NCI-H345 treated with DMSO at 0.1 percent for 48 hours (cell line): ENCODE data around the gene PTPRZ1.

Source experiments
- DNase-seq: peaks from one replicate; lab custom pipeline; 2025; ENCODE audit not compliant: unreplicated experiment; lab: John Stamatoyannopoulos, UW

The PTPRZ1 gene

DNA sequence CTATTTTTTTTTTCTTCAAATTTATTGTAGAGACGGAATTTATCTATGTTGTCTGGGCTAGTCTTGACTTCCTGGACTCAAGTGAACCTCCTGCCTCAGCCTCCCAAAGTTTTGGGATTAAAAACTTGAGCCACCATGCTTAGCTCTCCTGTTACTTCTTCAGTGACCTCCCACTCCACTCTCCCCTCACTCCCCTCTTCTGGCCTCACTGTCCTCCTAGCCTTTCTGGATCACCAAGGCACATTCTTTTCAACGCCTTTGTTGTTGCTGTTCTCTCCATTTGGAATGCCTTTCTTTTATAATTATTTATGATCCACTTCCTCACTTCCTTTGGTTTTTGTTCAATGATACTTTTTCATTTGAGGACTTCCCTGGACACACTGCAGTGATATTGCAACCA is 17.9 kb downstream of the PTPRZ1 start:
- DNase-seq = no peak

- DNase-seq = no peak
These were observed 18.8 kb downstream of the PTPRZ1 start for GRCh38 chr7:121891731-121892130.

- no peak for DNase-seq
These were observed 28.1 kb downstream of the PTPRZ1 start for GRCh38 chr7:121901026-121901425.

- no peak for DNase-seq
These were observed 31.2 kb downstream of the PTPRZ1 start for GRCh38 chr7:121904120-121904519.

- DNase-seq = no peak
These were observed 35.1 kb downstream of the PTPRZ1 start for GRCh38 chr7:121908042-121908441.

- DNase-seq = no peak
These were observed 36.9 kb downstream of the PTPRZ1 start for GRCh38 chr7:121909716-121910345.

DNA sequence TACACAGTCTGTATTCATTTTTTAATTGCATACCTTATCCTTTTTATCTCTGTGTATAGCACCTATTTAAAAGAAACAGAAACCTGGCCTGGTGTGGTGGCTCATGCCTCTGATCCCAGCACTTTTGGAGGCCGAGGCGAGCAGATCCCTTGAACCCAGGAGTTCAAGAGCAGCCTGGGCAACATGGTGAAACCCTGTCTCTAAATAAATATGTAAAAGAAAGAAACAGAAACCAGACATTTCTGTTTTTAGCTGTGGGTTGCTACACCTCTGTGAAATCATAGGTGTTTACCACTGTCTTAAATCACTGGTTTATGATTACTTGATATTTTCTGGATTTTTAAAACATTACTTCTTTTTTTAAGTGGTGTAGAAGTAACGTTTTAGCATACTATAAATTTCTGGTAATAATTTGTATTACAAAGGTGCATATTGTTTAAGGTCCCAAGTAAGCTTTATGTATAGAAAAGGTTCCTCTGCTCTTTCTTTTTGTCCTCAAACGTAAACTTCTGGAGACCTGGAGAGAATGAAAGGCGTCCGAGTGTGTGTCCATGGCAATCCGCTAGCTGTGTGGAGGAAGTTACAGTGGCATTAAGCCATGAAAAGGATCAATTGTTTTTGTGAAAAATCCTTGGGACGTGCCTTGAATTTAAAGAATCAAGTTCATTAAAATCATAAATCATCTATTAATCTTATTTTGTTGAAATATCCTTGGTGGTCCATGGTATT is 41.1 kb downstream of the PTPRZ1 start:
- no peak for DNase-seq

GRCh38 chr7:121914676-121915279 is 41.8 kb downstream of the PTPRZ1 start:
- DNase-seq = no peak

DNA sequence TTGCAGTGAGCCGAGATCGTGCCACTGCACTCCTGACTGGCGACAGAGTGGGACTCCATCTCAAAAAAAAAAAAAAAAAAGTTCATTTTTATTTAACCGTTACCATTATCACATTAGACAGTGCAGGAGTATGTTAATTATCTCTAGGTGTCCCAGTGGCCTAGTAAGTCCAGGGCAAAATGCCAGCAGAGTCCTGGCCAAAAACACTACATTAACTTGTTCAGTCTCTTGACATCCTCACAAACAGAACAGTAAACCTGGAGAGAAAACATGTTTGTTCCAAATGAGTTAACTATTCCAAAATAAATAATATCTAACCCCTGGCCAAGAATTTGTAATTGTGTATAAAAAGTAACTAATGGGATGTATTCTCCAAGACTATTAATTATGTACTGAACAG is 43.2 kb downstream of the PTPRZ1 start:
- DNase-seq = no peak

DNA sequence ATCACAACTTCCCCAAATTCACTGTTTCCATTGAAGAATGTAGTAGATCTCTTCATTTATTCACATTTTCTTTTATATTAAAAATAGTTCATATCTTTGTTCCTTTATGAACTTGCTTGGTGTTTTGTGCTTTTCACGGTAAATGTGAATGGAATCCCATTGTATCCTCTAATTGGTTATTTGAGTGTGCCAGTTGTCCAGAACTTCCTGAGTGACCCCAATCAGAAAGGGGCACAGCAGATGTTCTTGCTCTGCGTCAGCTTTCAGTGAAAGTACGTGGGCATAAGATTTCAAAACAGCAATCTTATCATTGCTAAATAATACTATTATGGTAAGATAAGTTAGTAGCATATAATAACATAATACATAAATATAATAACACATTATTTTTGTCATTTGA is 47.0 kb downstream of the PTPRZ1 start:
- DNase-seq = no peak

DNA sequence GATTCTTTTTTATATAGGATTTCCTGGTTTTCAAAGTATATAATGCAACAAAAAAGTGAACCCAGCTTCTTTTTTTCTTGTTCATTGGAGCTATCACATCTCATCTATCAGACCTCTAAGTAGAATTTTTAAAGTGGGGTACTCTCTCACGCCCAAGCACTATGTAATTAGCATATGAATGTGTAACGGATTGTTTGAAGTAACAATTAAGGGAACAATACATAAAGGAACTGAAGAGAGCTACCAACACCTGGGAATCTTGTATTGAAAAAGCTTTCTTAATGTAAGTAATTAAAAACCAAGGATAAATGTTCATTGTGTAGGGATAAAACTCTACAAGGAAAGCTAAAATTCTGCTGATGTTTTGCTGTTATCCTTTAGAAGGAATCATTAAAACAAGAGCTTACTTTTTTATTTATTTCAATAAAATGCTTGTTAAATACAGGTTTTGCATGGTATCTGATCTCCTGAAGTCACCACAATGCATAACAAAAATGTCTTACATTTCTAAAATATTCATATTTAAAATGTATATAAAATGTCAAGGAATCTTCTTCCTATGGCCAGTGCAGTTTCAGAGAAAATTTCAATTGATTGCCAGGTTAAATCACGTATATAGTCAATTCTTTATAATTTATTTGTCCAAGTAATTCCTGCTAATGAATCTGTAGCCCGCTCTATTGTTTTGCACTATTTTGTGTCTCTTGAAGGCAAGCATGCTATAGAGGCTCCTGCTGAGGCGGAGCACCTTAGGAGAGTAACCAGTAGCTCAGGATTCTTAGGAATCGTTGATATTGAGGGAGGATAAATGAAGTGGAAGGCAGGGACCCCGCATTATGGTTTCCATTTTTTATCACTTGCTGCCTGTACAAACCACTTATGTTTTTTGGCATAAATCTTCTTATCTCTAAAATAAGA is 51.6 kb downstream of the PTPRZ1 start:
- no peak for DNase-seq

DNA sequence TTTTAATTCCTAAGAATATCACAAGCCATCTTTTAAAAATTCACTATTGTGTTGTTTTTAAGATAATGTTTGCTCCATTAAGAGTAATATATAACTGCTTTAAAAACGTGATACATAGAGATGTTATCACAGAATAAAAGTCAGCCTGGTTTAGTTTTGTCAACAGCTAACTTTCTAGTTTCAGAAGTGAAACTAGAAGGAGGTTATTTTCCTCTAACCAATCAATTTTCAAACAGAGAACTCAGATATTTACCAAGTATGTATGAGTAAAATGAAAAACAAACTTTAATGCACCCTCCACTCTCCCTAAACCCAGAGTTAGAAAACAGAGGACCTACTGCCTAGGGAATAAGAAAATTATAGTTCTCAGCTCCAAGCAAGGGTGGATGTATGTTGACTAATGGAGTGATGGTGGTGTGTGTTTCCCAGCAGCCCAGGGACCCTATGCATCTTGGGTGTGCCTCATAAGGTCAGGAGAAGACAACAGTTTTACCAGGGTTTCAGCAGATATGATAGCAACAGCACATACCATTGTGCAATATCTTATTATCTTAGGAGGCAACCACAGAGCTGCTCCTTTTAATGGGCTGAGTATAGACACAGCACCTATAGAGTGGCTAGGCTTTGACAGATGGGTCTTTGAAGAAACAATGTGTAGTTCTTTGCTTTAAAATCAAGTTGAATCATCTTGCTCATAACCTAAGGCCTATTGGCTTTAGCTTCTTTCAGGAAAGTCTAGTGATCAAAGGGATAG is 58.4 kb downstream of the PTPRZ1 start:
- DNase-seq = no peak

DNA sequence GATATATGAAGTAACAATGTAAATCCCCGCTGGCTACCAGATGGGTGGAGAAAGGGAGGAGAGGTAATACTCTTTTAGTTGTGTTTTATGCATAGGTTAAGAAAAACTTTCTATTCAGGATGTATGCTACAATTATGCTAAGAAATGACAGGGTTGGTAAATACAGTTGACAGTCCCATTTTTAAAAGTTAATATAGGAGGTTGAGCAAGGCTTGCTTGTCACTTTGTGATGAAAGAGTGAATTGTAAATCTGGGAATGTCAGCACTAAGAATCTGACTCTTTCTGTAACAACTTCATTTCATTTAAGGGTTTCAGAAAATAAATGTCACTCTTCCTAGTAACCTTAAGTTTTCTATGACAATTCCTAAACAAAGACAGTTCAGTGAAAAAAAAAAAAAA is 59.8 kb downstream of the PTPRZ1 start:
- DNase-seq = no peak

- DNase-seq = no peak
These were observed 64.1 kb downstream of the PTPRZ1 start for GRCh38 chr7:121936951-121937623.

DNA sequence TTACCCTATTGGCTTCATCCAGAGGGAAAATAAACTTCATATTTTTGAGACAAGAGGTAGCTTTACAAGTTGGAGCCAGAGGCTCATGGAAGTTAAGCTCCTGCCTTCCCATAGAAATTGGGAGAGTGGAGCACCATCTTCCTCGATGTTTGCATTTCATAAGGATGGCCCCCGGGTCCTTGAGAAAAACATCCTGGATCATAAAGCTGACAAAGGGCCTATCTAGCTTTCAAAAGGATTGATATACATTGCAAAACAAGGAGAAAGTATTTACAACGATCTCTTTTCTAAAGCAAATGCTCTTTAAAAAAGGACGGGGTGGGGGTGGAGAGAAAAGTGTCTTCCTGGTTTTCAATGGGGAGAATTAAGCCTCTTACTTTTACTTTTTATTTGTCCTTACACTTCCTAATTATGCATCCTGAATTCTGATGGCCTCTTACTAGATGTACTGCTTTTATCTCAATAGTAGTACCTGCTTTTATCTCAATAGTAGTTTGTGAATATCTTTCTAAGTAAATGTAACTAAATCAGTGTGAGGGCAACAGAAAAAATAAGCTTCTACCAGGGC is 65.6 kb downstream of the PTPRZ1 start:
- DNase-seq = no peak

DNA sequence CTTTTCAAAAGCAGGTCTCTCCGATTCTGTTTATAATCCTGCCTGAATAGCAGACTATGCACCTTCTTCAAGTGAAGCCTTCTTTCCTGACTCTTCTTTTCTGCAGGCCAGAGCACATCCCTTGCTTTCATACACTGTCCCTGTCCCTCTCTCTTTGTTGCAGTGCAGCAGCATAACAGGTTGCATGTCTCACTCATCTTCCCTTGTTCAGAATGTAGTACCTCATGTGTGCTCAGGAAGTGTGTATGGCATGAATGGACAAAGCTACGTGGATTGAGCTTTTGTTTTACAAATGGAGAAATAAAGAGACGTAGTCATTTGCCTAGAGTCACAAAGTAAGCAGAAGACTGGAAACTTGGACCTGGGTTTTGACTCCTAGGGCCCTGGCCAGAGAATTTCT is 68.0 kb downstream of the PTPRZ1 start:
- no peak for DNase-seq

DNA sequence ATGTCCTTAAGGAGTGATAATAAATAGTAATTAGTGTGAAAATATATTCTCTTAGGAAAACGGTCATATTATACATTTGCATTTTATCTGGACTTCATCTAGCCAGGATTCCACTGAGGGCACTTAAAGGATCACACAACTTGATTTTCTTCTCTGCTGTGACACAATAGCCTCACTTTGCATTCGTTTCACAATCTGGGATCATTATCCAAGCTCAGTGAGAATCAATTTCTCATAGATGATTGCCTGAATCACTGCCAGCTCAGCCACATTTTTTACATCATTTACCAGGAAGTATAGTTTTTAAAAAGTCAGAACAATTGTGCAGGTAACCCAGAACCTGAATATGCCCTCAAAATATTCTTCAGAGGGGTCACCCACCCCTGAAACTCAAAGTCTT is 68.9 kb downstream of the PTPRZ1 start:
- DNase-seq = no peak

GRCh38 chr7:121945066-121945465 is 72.1 kb downstream of the PTPRZ1 start:
- DNase-seq = no peak

DNA sequence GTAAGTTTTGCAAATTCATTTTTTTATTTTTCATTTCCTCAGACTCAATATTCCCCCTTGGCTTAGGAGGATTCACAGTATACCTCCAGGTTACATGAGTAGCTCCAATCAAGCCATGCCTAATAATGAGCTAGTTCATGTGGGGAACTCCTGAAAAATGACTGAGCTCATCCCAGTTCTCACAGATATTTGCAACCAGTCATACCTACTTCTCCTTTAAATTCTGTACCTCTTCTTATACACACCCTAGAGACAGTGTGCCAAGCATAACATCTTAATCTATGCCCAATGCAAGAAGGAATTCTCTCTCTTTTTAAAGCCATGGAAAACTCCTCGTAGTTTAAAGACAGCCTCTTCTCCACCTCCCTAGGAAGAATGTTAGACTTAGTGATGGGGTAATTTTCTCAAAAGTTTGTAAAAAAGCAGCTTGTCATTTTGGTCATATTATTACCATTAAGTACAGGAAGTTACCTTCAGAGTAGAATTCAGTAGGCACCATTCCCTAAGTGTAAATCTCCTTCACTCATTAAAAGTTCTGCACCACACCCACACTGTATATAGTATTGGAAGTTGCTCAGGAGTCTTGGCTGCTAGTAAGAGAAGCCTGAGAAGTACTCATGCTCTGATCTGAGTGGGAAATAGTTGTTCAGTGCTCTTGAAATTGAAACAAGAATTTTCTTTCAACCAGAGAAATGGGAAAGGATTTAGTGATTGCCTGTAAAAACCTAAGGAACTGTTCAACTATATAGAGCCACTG is 72.7 kb downstream of the PTPRZ1 start:
- DNase-seq = no peak
